ENCODE measurements around the gene TMEM253.
A peak's percentile ranks its signal among the peaks of the same experiment; 100 is the strongest.

Gene TMEM253

GRCh38 chr14:21106176-21106497 is 5.3 kb downstream of the TMEM253 start:
- DNase-seq: peak; percentile 9 to 29

- peak; percentile 79 to 80 for DNase-seq
Observed at GRCh38 chr14:21106498-21107282, 5.8 kb downstream of the TMEM253 start.

- no peak for DNase-seq
Observed at GRCh38 chr14:21107283-21107800, 6.5 kb downstream of the TMEM253 start.

GRCh38 chr14:21108791-21109190 is 7.9 kb downstream of the TMEM253 start:
- DNase-seq: no peak

GRCh38 chr14:21109377-21110138 is 8.7 kb downstream of the TMEM253 start:
- DNase-seq: no peak

- no peak for DNase-seq
Observed at GRCh38 chr14:21112255-21112654, 11.4 kb downstream of the TMEM253 start.

- no peak for DNase-seq
Observed at GRCh38 chr14:21113369-21113768, 12.5 kb downstream of the TMEM253 start.

- no peak for DNase-seq
Observed at GRCh38 chr14:21118933-21119332, 18.1 kb downstream of the TMEM253 start.

- no peak for DNase-seq
Observed at GRCh38 chr14:21120686-21121085, 19.8 kb downstream of the TMEM253 start.

GRCh38 chr14:21121122-21121521 is 20.3 kb downstream of the TMEM253 start:
- DNase-seq: no peak

- DNase-seq: no peak
Observed at GRCh38 chr14:21123429-21123828, 22.6 kb downstream of the TMEM253 start.

- no peak for DNase-seq
Observed at GRCh38 chr14:21133901-21134300, 33.0 kb downstream of the TMEM253 start.

GRCh38 chr14:21136024-21136423 is 35.2 kb downstream of the TMEM253 start:
- DNase-seq: peak; percentile 4 to 34

- no peak for DNase-seq
Observed at GRCh38 chr14:21142357-21142756, 41.5 kb downstream of the TMEM253 start.

GRCh38 chr14:21145437-21145836 is 44.6 kb downstream of the TMEM253 start:
- no peak for DNase-seq

GRCh38 chr14:21149641-21150367 is 48.9 kb downstream of the TMEM253 start:
- no peak for DNase-seq

All from AML-193 (cell line).